HCT116 (cell line): ENCODE measurements around the gene CHID1. TPM values are rescaled to one million over a fixed set of nuclear protein-coding genes. Genes with fewer than 3 reads are reported as not detected.

Source experiments
- ATAC-seq: fragments of 200-7000 bp; cut with Tn5 transposase; 2 replicates; pipeline ENCODE4 v1.9.1; 2020; ENCODE audit warnings: mild to moderate bottlenecking, moderate library complexity
- BruUV-seq: library from RNA; stranded (reverse); fragments of 400-500 nt; replicated peaks from 2 replicates; lab custom pipeline; 2021; lab: Mats Ljungman, UMichigan
- CTCF ChIA-PET: fragments of 300-600 bp; sonication (Branson Sonifier 250); formaldehyde crosslinking; loops from one replicate; lab custom pipeline; 2021; ENCODE audit warnings: antibody characterized with exemption; lab: Charles Lee
- POLR2A ChIA-PET: fragments of 300-600, 350-600 bp; sonication (Branson Sonifier 250); formaldehyde crosslinking; loops from one replicate; lab custom pipeline; 2021; ENCODE audit warnings: antibody characterized with exemption; lab: Charles Lee
- RAD21 ChIA-PET, 2 experiments: fragments of 300-600 bp; sonication (Branson Sonifier 250); formaldehyde crosslinking; loops; one replicate each; lab custom pipeline; 2023; ENCODE audit warnings: low total read pairs in 2 of 2; ENCODE audit not compliant: uncharacterized antibody in 2 of 2, unreplicated experiment in 2 of 2, low non-redundant PET in 1 of 2; lab: Charles Lee
- DNase-seq: peaks from one replicate; pipeline ENCODE4 v3.0.0-alpha.2; 2010; ENCODE audit warnings: low read depth, low spot score
- H2AFZ ChIP-seq: fragments of 200-600 bp; shearing (Covaris generic), sonication (generic); 2 replicates; pipeline ENCODE4 v1.6.1; 2017; ENCODE audit warnings: low read depth, mixed run types, mixed read lengths, antibody characterized with exemption, low read length; ENCODE audit not compliant: poor library complexity, severe bottlenecking
- H3K27ac ChIP-seq: 2 replicates; pipeline ENCODE4 v1.5.1; 2012; ENCODE audit warnings: low read depth, low read length
- H3K27me3 ChIP-seq: fragments of 200-600 bp; sonication (generic); 2 replicates; pipeline ENCODE4 v1.6.1; 2016; ENCODE audit warnings: mixed run types, low read length, mixed read lengths; ENCODE audit not compliant: insufficient read depth
- H3K36me3 ChIP-seq, 2 experiments: fragments of 200-500 bp in 1 of 2; fragments of 200-600 bp in 1 of 2; sonication (Bioruptor generic) in 1 of 2; sonication (generic) in 1 of 2; 2 replicates each; pipeline versions ENCODE4 v1.5.1 to v1.6.1; 2014 to 2016; ENCODE audit warnings: low read length in 2 of 2, inconsistent platforms in 1 of 2, mixed read lengths in 1 of 2, mixed run types in 1 of 2; ENCODE audit not compliant: insufficient read depth in 2 of 2, control insufficient read depth in 1 of 2
- H3K4me1 ChIP-seq, 2 experiments: fragments of 200-600 bp in 1 of 2; sonication (generic) in 1 of 2; 2 replicates each; pipeline versions ENCODE4 v1.5.1 to v1.6.1; 2012 to 2017; ENCODE audit warnings: low read length in 2 of 2, inconsistent platforms in 1 of 2, mild to moderate bottlenecking in 1 of 2, mixed read lengths in 1 of 2, mixed run types in 1 of 2, moderate library complexity in 1 of 2; ENCODE audit not compliant: insufficient read depth in 2 of 2, control insufficient read depth in 1 of 2
- H3K4me2 ChIP-seq: fragments of 200-600 bp; sonication (generic); 2 replicates; pipeline ENCODE4 v1.6.1; 2017; ENCODE audit warnings: mixed run types, low read length, mixed read lengths
- H3K4me3 ChIP-seq, 2 experiments: fragments of 200-600 bp in 1 of 2; sonication (generic) in 1 of 2; replicated peaks in 1 of 2; 2 replicates each; pipeline ENCODE4 v1.5.1; 2011 to 2016; ENCODE audit warnings: low read length in 2 of 2, control low read depth in 1 of 2, low read depth in 1 of 2, mild to moderate bottlenecking in 1 of 2, mixed read lengths in 1 of 2, mixed run types in 1 of 2
- H3K79me2 ChIP-seq: fragments of 200-600 bp; sonication (generic); 2 replicates; pipeline ENCODE4 v1.6.1; 2017; ENCODE audit warnings: mild to moderate bottlenecking, mixed run types, low read length, moderate library complexity, mixed read lengths; ENCODE audit not compliant: insufficient read depth
- H3K9ac ChIP-seq: fragments of 200-600 bp; sonication (generic); 2 replicates; pipeline ENCODE4 v1.6.1; 2016; ENCODE audit warnings: low read length, mixed read lengths
- H3K9me2 ChIP-seq: fragments of 200-600 bp; sonication (generic), shearing (Covaris generic); 2 replicates; pipeline ENCODE4 v1.6.1; 2017; ENCODE audit warnings: mixed run types, mild to moderate bottlenecking, moderate library complexity; ENCODE audit not compliant: insufficient read depth
- H3K9me3 ChIP-seq, 2 experiments: fragments of 200-500 bp in 1 of 2; fragments of 200-600 bp in 1 of 2; sonication (Bioruptor generic) in 1 of 2; sonication (generic) in 1 of 2; 2 replicates each; pipeline ENCODE4 v1.6.1; 2014 to 2017; ENCODE audit warnings: low read length in 2 of 2, mixed read lengths in 2 of 2, inconsistent platforms in 1 of 2, low read depth in 1 of 2, mild to moderate bottlenecking in 1 of 2, mixed run types in 1 of 2, moderate library complexity in 1 of 2; ENCODE audit not compliant: control insufficient read depth in 1 of 2, insufficient read depth in 1 of 2
- H4K20me1 ChIP-seq: fragments of 200-600 bp; sonication (generic), shearing (Covaris generic); 2 replicates; pipeline ENCODE4 v1.6.1; 2017; ENCODE audit warnings: mixed run types, mild to moderate bottlenecking, moderate library complexity; ENCODE audit not compliant: insufficient read depth
- ATF3 ChIP-seq: IDR thresholded peaks from 2 replicates; pipeline ENCODE4 v1.6.1; 2012
- CBX3 ChIP-seq: IDR thresholded peaks from 2 replicates; pipeline ENCODE4 v1.6.1; 2012; ENCODE audit warnings: low read depth
- CEBPB ChIP-seq: IDR thresholded peaks from 2 replicates; pipeline ENCODE4 v1.6.1; 2012; ENCODE audit warnings: low read depth
- CTCF ChIP-seq, 3 experiments: fragments of 200-600 bp in 1 of 3; sonication (generic) in 1 of 3; IDR thresholded peaks in 2 of 3; conservative IDR thresholded peaks in 1 of 3; 2 replicates each; pipeline ENCODE4 v1.5.1; 2012 to 2017; ENCODE audit warnings: low read depth in 2 of 3, low read length in 2 of 3, antibody characterized with exemption in 1 of 3, borderline replicate concordance in 1 of 3, control low read depth in 1 of 3, mild to moderate bottlenecking in 1 of 3, mixed read lengths in 1 of 3, mixed run types in 1 of 3, moderate library complexity in 1 of 3; ENCODE audit not compliant: insufficient read depth in 1 of 3
- EGR1 ChIP-seq: IDR thresholded peaks from 2 replicates; pipeline ENCODE4 v1.6.1; 2012; ENCODE audit warnings: low read depth
- EZH2phosphoT487 ChIP-seq: fragments of 200-600 bp; IDR thresholded peaks from 2 replicates; pipeline ENCODE4 v1.6.1; 2018; ENCODE audit warnings: antibody characterized with exemption, borderline replicate concordance
- FOSL1 ChIP-seq: IDR thresholded peaks from 2 replicates; pipeline ENCODE4 v1.6.1; 2012; ENCODE audit warnings: low read depth
- JUND ChIP-seq: IDR thresholded peaks from 2 replicates; pipeline ENCODE4 v1.6.1; 2012
- MAX ChIP-seq: IDR thresholded peaks from 2 replicates; pipeline ENCODE4 v1.6.1; 2012
- POLR2A ChIP-seq: IDR thresholded peaks from 2 replicates; pipeline ENCODE4 v1.7.0; 2011; ENCODE audit warnings: borderline replicate concordance; ENCODE audit not compliant: insufficient read depth, insufficient read length; ENCODE audit errors: extremely low read depth
- RAD21 ChIP-seq: IDR thresholded peaks from 2 replicates; pipeline ENCODE4 v1.6.1; 2012; ENCODE audit warnings: low read depth, mild to moderate bottlenecking
- SIN3A ChIP-seq: IDR thresholded peaks from 2 replicates; pipeline ENCODE4 v1.6.1; 2012; ENCODE audit warnings: low read depth
- SP1 ChIP-seq: IDR thresholded peaks from 2 replicates; pipeline ENCODE4 v1.6.1; 2012; ENCODE audit warnings: low read depth
- SRF ChIP-seq: IDR thresholded peaks from 2 replicates; pipeline ENCODE4 v1.6.1; 2012; ENCODE audit warnings: low read depth
- TCF7L2 ChIP-seq: IDR thresholded peaks from 2 replicates; pipeline ENCODE4 v1.7.0; 2011; ENCODE audit warnings: borderline replicate concordance, inconsistent platforms; ENCODE audit not compliant: insufficient read depth, insufficient read length; ENCODE audit errors: extremely low read depth
- YY1 ChIP-seq: IDR thresholded peaks from 2 replicates; pipeline ENCODE4 v1.6.1; 2011; ENCODE audit warnings: low read length, low read depth, moderate library complexity, mild to moderate bottlenecking; ENCODE audit not compliant: insufficient replicate concordance; ENCODE audit errors: extremely low read depth
- ZBTB33 ChIP-seq: IDR thresholded peaks from 2 replicates; pipeline ENCODE4 v1.6.1; 2011; ENCODE audit warnings: mild to moderate bottlenecking, low read length, moderate library complexity; ENCODE audit not compliant: insufficient replicate concordance; ENCODE audit errors: extremely low read depth
- ZFX ChIP-seq: fragments of 450-650 bp; IDR thresholded peaks from 2 replicates; pipeline ENCODE4 v1.6.1; 2017
- intact Hi-C: fragments of 100-400 bp; cut with micrococcal nuclease; formaldehyde crosslinking; loops from 2 replicates; pipeline ENCODE4 v1.10.0; 2022
- total RNA-seq: library from RNA; stranded (reverse); gene quantifications from one replicate; pipeline ENCODE4 v1.2.1, GENCODE V29; 2021; ENCODE audit not compliant: unreplicated experiment

CHID1 gene
- total RNA-seq, 1 experiment from 2014 or later: 102 TPM

- no peak overlapping the region for H3K27ac ChIP-seq
- no peaks in the 10 kb centered on the region for H3K79me2 ChIP-seq
- H4K20me1 ChIP-seq: no peaks in the 10 kb centered on the region
- H3K4me1 ChIP-seq: no peaks in the 10 kb centered on the region
- POLR2A ChIA-PET: interaction anchor here (0.7 kb wide), 1 partner anchor 19 kb away, joined by 3 read pairs; no protein-coding TSS in a partner anchor
- H3K4me2 ChIP-seq: no peak overlapping the region
- H3K27me3 ChIP-seq: no peaks in the 10 kb centered on the region
- DNase-seq (no peak), ATAC-seq (no peak)
- H3K9ac ChIP-seq: no peak overlapping the region
- H3K36me3 ChIP-seq: peaks cover 0 to 4% of the 10 kb centered on the region in 2 experiments; a peak in 2 of 4 replicates
- H3K4me3 ChIP-seq: no peak overlapping the region
- RAD21 ChIA-PET: no interaction called here
- H3K9me2 ChIP-seq: no peaks in the 10 kb centered on the region
- no peak overlapping the region for H2AFZ ChIP-seq
- CTCF ChIA-PET: no interaction called here
- intact Hi-C loops: no loop called here
- TF ChIP-seq SRF (no peak), FOSL1 (no peak), ZBTB33 (no peak), CTCF (IDR thresholded peaks at IDR 0.05 in 2 of 3, conservative IDR thresholded peaks at IDR 0.05 in 1 of 3; ENCODE audit: borderline replicate concordance in 1 of 3, insufficient read depth in 1 of 3, low read depth in 2 of 3, low read length in 2 of 3) (no peak), YY1 (no peak), SP1 (no peak), CEBPB (no peak), ATF3 (no peak), CBX3 (no peak), EGR1 (no peak), ZFX (no peak), SIN3A (no peak), JUND (no peak), TCF7L2 (no peak), EZH2phosphoT487 (no peak), POLR2A (no peak), RAD21 (no peak), MAX (no peak)
- BruUV-seq: no TSS peak
- no peaks in the 10 kb centered on the region for H3K9me3 ChIP-seq
Measured at GRCh38 chr11:886568-886967, 24.0 kb downstream of the CHID1 start.
